CD4-positive, alpha-beta T cell treated with Interleukin-4 for 1 hour (primary cell): ENCODE measurements around the gene RPS6KA5.
"Not testable (repeated sequence)": the region's sequence is repeated elsewhere in the genome, so short reads cannot be mapped to it uniquely, and the experiment has no call there.

Experiments used
- DNase-seq, 2 donors: peaks; one replicate each; pipeline ENCODE4 v3.0.0-alpha.2; 2020 to 2022

RPS6KA5 gene

GRCh38 chr14:90858511-90858910 lies 201.9 kb downstream of the RPS6KA5 start:
- DNase-seq, result no peak

GRCh38 chr14:90857866-90858265 lies 202.6 kb downstream of the RPS6KA5 start:
- no peak for DNase-seq

- DNase-seq, result not testable (repeated sequence)
Observed at GRCh38 chr14:90856115-90856514, 204.3 kb downstream of the RPS6KA5 start.

- DNase-seq, result no peak
Observed at GRCh38 chr14:90853116-90853515, 207.3 kb downstream of the RPS6KA5 start.

DNA sequence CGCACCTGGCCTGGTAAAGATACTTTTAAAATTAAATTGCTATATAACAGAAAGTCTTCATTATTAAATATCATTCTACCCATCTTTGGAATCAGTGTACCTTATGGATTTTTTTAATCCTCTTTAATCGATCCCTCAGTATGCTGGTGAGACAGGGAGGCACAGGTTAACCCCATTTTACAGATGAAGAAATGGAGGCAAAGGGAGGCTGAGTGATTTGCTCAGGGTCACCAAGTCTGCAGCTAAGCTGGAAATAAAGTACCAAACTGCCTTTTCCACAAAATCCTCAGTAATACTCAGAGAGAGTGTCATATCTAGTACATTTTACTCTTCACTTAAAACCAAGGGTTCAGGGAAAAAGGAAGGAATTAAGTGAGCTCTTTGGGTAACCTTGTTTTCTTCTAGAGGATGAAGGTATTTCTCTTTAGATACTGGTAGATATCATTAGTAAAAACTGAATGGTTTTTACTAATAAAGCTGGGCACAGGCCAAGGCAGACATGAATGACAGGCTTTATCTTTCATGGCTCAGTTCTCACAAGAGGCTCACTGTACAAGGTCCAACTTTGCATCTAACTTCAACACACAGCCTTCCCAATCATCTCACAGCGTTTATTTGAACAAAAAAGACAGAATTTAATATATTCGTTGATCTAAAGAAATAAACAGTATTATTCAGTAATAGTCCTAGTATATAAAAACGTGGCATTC lies 209.0 kb downstream of the RPS6KA5 start:
- DNase-seq, result no peak

DNA sequence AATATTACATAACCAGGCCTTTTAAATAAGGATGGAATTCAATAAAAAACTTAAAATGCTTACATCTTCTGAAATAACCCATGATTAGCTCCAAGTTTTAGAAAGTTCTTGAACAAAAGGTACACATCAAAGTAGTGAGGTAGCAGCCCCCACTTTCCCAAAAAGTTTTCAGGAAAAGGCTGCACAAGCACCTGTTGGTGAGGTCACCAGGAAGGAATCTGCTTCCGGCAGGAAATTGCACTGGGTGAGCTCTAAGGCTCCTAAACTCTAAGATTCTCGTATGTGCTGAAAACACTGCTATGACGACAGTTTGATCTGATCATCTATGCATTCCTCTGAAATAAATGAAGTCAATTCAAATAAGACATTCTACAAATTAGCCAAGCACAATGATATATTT lies 210.0 kb downstream of the RPS6KA5 start:
- DNase-seq, result no peak

- no peak for DNase-seq
Observed at GRCh38 chr14:90849787-90850444, 210.5 kb downstream of the RPS6KA5 start.

GRCh38 chr14:90848944-90849731 lies 211.3 kb downstream of the RPS6KA5 start:
- no peak for DNase-seq

DNA sequence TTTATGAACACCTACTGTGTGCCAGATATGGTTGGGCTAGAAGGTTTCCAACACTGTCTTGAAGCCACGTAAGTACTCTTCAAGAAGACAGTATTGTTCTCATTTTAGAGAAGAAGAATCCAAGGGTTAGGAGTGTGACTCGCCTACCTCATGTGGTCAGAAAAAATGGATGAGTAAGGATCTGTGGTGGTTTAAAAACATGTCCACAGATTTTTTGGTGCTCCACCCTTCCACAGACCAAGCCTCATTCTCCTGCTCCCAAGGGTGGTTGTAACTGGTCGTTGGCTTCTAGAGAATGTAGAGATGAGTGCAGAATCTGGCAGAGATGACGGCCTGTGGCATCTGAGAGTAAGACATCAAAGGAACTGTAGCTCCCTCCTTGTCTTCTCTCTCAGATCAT lies 213.9 kb downstream of the RPS6KA5 start:
- no peak for DNase-seq

GRCh38 chr14:90844321-90844720 lies 216.1 kb downstream of the RPS6KA5 start:
- no peak for DNase-seq

GRCh38 chr14:90842726-90843125 lies 217.7 kb downstream of the RPS6KA5 start:
- DNase-seq, result no peak

DNA sequence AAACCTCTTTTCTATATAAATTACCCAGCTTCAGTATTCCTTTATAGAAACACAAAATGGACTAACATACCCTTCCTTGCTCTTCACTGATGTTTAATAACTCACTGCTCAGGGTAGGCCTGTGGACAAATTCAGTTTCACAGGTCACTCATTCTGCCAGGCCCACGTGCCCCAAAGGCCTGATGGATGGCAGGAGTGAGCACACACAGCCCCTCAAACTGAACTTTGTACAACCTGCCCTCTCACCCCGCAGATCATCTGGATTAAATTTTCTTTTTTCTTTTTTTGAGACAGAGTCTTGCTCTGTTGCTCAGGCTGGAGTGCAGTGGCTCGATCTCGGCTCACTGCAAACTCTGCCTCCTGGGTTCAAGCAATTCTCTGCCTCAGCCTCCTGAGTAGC lies 219.8 kb downstream of the RPS6KA5 start:
- not testable (repeated sequence) for DNase-seq

DNA sequence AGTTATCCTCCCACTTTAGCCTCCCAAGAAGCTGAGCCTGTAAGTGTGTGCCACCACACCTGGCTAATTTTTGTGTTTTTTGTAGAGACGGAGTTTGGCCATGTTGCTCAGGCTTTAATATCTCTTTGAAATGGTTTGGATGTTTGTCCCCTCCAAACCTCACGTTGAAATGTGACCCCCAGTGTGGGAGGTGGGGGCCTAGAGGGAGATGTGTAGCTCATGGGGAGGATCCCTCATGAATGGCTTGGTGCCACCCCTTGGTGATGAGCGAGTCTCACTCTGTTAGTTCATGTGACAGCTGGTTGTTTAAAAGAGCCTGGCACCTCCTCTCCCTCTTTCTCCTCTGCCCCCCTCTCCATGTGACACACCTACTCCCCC lies 220.6 kb downstream of the RPS6KA5 start:
- DNase-seq, result no peak

- no peak for DNase-seq
Observed at GRCh38 chr14:90839024-90839888, 221.2 kb downstream of the RPS6KA5 start.

GRCh38 chr14:90838531-90838930 lies 221.9 kb downstream of the RPS6KA5 start:
- not testable (repeated sequence) for DNase-seq

DNA sequence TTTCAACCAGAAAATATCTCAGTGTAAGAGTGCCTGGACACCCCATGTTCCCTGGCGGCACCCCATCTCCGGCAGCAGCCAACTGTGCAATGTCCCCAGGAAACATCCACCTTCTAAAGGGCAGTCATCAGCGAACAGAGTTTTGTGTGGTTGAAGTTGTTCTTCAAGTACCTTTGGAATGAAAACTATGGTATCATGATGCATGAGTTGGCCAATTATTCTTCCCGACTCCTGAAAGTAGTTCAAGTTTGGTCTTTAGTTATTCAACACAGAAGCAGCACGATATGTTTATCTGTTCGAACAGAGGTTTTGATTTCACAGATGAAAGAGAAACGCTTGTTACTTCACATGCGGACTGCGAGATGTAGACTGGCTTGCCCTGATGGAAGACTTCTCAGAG lies 223.1 kb downstream of the RPS6KA5 start:
- no peak for DNase-seq

- DNase-seq, result no peak
Observed at GRCh38 chr14:90836692-90837063, 223.8 kb downstream of the RPS6KA5 start.

- DNase-seq, result no peak
Observed at GRCh38 chr14:90831821-90832220, 228.6 kb downstream of the RPS6KA5 start.

DNA sequence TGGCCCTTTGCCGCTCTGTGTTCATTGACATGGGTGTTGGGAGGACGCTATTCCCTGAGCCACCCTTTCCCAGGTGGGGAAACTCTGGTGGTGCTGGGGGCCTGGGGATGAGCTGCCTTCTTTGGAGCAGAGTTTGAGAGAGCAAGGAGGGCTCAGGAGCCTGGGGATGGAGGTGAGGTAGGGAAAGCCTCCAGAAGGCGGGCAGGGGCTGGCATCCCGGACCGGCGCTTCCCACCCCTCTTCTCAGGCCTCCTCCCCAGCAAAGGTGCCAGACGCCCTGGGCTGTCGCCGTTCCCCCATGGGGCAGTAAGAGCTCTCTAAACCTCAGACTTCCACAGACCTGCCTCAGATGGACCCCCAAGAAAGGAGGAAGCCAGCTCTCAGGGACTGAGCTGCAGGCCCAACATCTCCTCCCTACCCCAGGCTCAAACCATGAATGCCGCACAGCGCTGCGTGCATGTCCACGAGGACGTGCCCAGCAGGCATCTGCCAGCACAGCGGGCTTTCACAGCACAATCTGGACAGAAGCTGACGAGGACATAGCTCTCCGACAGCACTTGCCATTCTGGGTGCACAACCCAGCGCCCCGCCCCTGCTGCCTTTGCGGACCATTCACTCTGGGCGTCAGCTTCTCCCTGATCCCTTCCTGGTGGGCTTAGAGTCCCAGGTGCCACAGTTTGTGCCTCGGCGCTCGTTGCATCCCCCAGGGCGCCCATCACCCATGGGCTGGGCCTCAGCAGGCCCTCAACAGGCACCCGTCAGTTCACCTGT lies 229.3 kb downstream of the RPS6KA5 start:
- no peak for DNase-seq

DNA sequence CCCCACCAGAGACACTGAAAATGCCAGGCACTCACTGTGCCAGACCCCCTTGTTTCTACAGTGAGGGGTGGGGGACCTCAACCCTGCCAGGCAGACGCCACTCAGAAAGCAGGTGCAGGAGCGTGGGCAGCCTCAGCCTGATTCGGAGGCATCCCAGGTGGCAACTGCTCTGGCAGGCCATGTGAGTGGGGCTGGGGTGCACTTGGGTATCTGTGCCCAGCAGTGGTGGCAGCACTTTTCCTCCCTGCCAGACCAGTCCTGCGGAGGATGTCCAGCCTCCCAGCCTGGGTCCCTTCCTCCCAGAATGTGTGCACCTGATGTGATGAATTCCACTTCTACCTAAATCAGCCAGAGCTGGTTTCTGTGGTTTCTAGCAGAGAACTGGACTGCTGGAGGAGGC lies 230.8 kb downstream of the RPS6KA5 start:
- no peak for DNase-seq

DNA sequence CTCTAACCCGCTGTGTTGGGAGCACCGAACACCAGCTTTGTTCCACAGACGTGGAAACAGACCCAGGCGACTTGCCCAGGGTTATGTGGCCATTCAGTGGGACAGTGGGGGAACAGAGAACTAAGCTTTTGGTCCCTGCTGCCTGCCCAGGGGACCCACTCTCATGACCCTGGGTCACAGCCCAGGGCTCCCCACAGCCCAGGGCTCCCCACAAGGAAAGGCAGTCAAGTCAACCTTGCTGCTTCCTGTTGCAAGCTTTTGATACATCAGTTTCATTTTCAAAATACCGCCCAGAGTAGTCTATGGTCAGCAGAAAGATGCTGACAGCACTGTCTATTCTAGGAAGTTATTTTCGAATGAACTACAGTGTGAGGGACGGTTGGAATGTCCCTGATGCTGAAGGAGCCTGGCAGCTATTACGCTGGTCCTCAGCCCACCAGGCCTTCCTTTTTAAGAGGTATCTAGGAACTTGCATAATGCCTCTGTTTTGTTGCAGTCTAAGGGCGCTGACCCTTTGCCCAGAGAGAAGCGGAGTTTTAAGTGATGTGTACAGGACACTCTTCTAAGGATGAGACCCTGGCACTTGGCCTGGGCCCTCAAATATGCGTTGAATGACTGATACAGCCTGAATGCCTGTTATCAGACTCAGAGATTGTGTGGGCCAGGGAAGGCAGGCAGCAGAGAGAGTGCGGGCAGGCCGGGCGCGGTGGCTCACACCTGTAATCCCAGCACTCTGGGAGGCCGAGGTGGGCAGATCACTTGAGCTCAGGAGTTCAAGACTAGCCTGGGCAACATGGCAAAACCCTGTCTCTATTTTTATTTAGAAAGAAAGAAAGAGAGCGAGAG lies 231.6 kb downstream of the RPS6KA5 start:
- peak; percentile 45 to 68 for DNase-seq
